Stimulated activated naive B cell treated with anti-CD40 and anti-IgM and Interleukin-4, amounts not matched to agents 10 μg/mL and 1 μg/mL and 100 μg/mL, for 72 hours (primary cell): ENCODE measurements around the gene MAP1LC3B2.
A peak's percentile ranks its signal among the peaks of the same experiment; 100 is the strongest.

Source experiments
- ATAC-seq, 2 donors: fragments of 150-1000 bp; cut with Tn5 transposase; replicated peaks; 2 replicates each; pipeline ENCODE4 v1.10.0; 2021; ENCODE audit warnings: moderate library complexity in 1 of 2
- DNase-seq: peaks from one replicate; pipeline ENCODE4 v3.0.0; 2021
- H3K27ac Mint-ChIP-seq: one replicate; pipeline ENCODE4 v1.8.0; 2022; ENCODE audit warnings: mild to moderate bottlenecking, mixed read lengths
- H3K27me3 Mint-ChIP-seq, 2 donors: one replicate each; pipeline ENCODE4 v1.8.0; 2022; ENCODE audit warnings: mixed read lengths in 2 of 2
- H3K36me3 Mint-ChIP-seq, 2 donors: one replicate each; pipeline ENCODE4 v1.8.0; 2022; ENCODE audit warnings: mixed read lengths in 2 of 2, mild to moderate bottlenecking in 1 of 2
- H3K4me1 Mint-ChIP-seq, 2 donors: one replicate each; pipeline ENCODE4 v1.8.0; 2022; ENCODE audit warnings: mixed read lengths in 2 of 2, mild to moderate bottlenecking in 1 of 2
- H3K4me3 Mint-ChIP-seq, 2 donors: one replicate each; pipeline ENCODE4 v1.8.0; 2022; ENCODE audit warnings: mild to moderate bottlenecking in 2 of 2, mixed read lengths in 2 of 2, moderate library complexity in 1 of 2
- H3K9me3 Mint-ChIP-seq, 2 donors: one replicate each; pipeline ENCODE4 v1.8.0; 2022; ENCODE audit warnings: mixed read lengths in 2 of 2, mild to moderate bottlenecking in 1 of 2

The MAP1LC3B2 gene

DNA sequence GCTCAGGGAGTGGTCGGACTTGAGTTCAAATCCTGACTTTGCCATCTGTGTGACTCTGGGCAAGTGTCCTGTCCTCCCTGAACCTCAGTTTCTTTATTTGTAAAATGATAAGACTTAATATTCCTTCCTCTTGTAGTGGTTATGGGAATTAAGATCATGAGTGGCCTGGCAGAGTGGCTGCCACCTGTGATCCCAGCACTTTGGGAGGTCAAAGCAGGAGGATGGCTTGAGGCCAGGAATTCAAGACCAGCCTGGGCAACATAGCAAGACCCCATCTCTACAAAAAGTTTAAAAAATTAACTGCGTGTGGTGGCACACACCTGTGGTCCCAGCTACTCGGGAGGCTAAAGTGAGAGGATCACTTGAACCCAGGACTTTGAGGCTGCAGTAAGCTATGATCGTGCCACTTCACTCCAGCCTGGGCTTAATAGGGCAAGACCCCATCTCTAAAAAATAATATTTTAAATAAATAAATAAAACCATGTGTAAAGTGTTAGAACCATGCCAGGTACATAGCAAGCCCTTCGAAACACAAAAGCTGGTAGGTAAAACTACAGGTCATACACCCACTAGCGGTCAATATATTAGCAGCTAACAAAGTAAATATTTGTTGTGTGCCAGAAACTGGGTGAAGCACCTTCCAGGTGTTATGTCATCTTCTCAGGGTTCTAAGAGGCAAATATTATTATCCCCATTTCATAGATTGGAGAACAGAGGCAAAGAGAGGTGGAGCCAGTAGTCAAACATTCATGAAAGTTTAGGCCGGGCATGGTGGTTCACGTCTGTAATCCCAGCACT is 17.4 kb upstream of the MAP1LC3B2 start:
- H3K4me1 Mint-ChIP-seq = peaks cover 35 to 47% of the 10 kb centered on the region in 2 donors
- H3K36me3 Mint-ChIP-seq = peaks cover 0 to 3% of the 10 kb centered on the region in 2 donors
- H3K27ac Mint-ChIP-seq = no peak overlapping the region
- no peak overlapping the region for H3K4me3 Mint-ChIP-seq
- no peaks in the 10 kb centered on the region for H3K27me3 Mint-ChIP-seq
- DNase-seq (no peak), ATAC-seq (no peak)
- peaks cover 0 to 7% of the 10 kb centered on the region in 2 donors for H3K9me3 Mint-ChIP-seq

DNA sequence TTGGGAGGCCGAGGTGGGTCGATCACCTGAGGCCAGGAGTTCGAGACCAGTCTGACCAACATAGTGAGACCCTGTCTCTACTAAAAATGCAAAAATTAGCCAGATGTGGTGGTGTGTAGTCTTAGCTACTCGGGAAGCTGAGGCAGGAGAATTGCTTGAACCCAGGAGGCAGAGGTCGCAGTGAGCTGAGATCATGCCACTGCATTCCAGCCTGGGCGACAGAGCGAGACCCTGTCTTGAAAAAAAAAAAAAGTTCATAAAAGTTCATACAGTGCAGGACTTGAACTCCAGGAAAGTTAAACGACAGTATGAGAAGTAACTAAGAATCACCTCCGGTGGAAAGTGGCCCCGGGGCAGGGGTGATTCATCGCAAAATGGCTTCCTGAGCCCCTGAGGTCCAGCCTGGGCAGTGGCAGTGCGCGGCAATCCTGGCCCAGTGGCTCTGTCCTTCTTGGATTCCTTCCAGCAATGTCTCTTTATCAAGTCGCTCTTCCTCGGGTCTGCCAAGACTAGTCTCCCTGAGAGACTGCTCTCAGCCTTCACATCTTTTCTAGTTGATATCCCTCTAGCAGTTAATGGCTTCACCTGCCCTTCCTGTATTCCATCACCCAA is 16.7 kb upstream of the MAP1LC3B2 start:
- Mint-ChIP-seq H3K36me3 (peaks cover 0 to 3% of the 10 kb centered on the region in 2 donors), H3K27me3 (no peaks in the 10 kb centered on the region), H3K27ac (no peak overlapping the region), H3K4me1 (peaks cover 31 to 46% of the 10 kb centered on the region in 2 donors), H3K4me3 (no peak overlapping the region), H3K9me3 (peaks cover 0 to 7% of the 10 kb centered on the region in 2 donors)
- no peak for DNase-seq
- ATAC-seq = no peak

DNA sequence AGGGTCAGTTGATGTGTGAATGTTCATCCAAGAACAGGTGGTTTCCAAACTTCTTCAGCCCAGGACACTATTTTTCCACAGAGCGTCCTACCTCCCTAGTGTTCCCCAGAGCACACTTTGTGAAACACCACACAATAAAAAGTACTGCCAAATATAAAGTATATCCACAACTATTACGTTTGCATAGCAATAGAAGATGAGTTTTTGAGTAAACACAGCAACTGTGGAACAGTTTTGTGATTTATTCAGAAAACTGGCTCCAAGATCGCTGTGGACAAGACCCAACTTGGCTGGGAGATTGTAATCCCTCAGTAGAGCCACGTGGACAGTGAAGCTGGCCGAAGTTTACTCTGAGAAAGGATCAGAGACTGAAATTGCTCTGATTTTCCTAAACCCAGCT is 14.5 kb upstream of the MAP1LC3B2 start:
- Mint-ChIP-seq H3K27ac (no peak overlapping the region), H3K27me3 (no peaks in the 10 kb centered on the region), H3K9me3 (peaks cover 0 to 3% of the 10 kb centered on the region in 2 donors), H3K36me3 (peaks cover 0 to 3% of the 10 kb centered on the region in 2 donors), H3K4me1 (peaks cover 23 to 39% of the 10 kb centered on the region in 2 donors), H3K4me3 (no peak overlapping the region)
- DNase-seq (no peak), ATAC-seq (no peak)

DNA sequence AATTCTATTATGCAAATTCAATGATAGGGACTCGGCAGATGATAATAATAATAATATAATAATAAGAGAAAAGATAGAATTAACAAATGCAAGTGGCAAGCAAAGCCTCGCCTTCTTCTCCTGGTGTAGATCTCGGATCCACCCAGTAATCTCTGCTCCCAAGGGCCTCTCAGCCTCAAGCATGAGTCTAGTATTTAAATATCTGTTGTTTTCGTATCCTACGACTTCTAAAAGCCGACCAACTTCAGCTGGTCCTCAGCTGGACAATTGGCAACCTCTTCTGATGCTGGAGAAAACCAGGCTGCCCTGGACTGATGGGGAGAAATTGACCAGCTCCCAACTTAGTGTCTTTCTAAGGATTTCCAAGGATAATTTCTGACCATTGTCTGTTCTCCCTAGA is 14.0 kb upstream of the MAP1LC3B2 start:
- H3K9me3 Mint-ChIP-seq = peaks cover 0 to 3% of the 10 kb centered on the region in 2 donors
- no peak for ATAC-seq
- DNase-seq = no peak
- no peak overlapping the region for H3K4me3 Mint-ChIP-seq
- H3K36me3 Mint-ChIP-seq = peaks cover 0 to 3% of the 10 kb centered on the region in 2 donors
- no peak overlapping the region for H3K27ac Mint-ChIP-seq
- H3K4me1 Mint-ChIP-seq = peaks cover 20 to 34% of the 10 kb centered on the region in 2 donors
- H3K27me3 Mint-ChIP-seq = no peaks in the 10 kb centered on the region

DNA sequence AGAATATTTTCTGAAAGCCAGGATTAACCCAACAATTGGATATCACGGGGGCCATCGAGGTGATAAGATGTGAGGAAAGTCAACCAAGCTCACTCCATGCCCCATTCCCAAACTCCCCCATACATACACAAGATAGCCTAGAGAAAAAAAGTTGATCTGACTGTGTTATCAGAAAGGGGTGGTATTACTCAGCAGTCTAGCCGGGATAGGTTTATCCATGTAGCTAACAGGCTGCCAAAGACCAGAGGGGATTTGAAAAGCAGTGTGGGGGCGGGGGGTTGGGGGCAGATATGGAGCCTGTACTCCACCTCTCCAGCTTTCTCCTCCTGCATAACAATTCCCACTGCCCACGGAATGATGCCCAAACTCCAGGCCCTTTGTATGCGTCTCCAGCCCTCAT is 13.2 kb upstream of the MAP1LC3B2 start:
- ATAC-seq (no peak), DNase-seq (no peak)
- no peak overlapping the region for H3K4me3 Mint-ChIP-seq
- no peaks in the 10 kb centered on the region for H3K27me3 Mint-ChIP-seq
- H3K27ac Mint-ChIP-seq = no peak overlapping the region
- no peaks in the 10 kb centered on the region for H3K9me3 Mint-ChIP-seq
- H3K4me1 Mint-ChIP-seq = peaks cover 16 to 26% of the 10 kb centered on the region in 2 donors
- no peaks in the 10 kb centered on the region for H3K36me3 Mint-ChIP-seq

DNA sequence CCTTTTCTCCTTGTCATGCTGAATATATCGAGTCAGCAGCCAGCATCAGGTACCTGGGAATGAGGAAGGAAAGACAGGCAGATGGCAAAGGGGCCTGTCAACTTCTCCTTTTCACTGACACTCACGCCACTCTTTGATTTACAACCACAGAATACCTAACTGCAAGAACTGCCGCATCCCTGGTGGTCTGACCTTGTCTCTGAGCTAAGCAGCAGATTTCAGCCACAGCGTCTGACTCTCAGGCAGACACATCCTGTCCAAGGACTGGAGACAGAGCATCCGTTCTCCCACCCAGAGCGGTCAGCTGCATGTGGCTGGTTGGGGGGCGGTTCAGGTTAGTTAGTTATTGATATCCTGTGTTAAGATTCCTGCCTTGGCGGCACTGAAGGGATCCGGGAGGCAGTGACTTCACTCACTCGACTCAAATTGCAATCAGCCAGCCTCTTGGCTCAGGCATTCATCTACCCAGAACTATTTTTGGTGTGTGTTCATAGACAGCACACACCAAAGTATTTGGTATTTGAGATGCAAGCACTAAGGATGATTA is 11.2 kb upstream of the MAP1LC3B2 start:
- Mint-ChIP-seq H3K4me1 (peaks cover 16 to 26% of the 10 kb centered on the region in 2 donors), H3K27ac (peak overlapping the region; percentile 85), H3K27me3 (no peaks in the 10 kb centered on the region), H3K36me3 (no peaks in the 10 kb centered on the region), H3K9me3 (no peaks in the 10 kb centered on the region), H3K4me3 (peak overlapping the region; percentile 56 to 68)
- DNase-seq (peak; percentile 55), ATAC-seq (peak; percentile 92 to 94)

DNA sequence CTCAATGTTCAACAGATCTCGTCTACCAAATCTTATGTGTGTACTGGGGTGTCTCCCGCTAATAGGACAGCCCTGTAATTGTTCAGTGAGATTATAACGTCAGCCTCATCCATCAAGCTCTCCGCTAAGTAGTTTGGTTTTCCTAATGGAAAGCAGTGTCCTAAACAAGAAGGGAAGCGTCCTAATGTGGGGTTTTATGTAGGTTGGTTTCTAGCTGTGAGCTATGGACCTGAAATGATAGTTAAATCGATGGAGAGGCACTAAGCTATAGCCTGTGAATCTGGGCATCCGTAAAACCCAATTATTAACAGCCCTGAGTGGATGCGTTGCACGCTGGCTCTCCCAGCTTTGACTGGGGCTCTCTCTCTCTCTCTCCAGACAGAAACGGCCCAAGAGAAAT is 9.2 kb upstream of the MAP1LC3B2 start:
- ATAC-seq (no peak), DNase-seq (no peak)
- H3K4me1 Mint-ChIP-seq = peaks cover 18 to 26% of the 10 kb centered on the region in 2 donors
- no peaks in the 10 kb centered on the region for H3K9me3 Mint-ChIP-seq
- no peak overlapping the region for H3K27ac Mint-ChIP-seq
- H3K27me3 Mint-ChIP-seq = no peaks in the 10 kb centered on the region
- H3K36me3 Mint-ChIP-seq = no peaks in the 10 kb centered on the region
- H3K4me3 Mint-ChIP-seq = no peak overlapping the region

DNA sequence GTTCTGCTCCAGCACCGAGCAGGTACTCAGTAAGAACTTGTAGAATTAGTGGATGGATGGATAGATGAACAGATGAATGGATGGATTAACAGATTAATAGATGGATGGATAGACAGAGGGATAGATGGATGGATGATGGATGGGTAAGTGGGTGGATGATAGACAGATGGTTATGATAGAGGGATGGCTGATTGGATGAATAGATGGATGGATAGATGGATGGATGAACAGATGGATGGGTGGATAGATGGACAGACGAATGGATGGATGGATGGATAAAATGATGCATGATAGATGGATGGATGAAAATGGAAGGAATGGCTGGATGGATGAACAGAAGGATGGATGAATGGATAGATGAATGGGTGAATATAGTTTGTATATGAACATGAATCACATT is 8.0 kb upstream of the MAP1LC3B2 start:
- H3K4me3 Mint-ChIP-seq = no peak overlapping the region
- DNase-seq (no peak), ATAC-seq (no peak)
- no peaks in the 10 kb centered on the region for H3K36me3 Mint-ChIP-seq
- no peak overlapping the region for H3K27ac Mint-ChIP-seq
- no peaks in the 10 kb centered on the region for H3K27me3 Mint-ChIP-seq
- H3K4me1 Mint-ChIP-seq = peaks cover 18 to 22% of the 10 kb centered on the region in 2 donors
- H3K9me3 Mint-ChIP-seq = no peaks in the 10 kb centered on the region

DNA sequence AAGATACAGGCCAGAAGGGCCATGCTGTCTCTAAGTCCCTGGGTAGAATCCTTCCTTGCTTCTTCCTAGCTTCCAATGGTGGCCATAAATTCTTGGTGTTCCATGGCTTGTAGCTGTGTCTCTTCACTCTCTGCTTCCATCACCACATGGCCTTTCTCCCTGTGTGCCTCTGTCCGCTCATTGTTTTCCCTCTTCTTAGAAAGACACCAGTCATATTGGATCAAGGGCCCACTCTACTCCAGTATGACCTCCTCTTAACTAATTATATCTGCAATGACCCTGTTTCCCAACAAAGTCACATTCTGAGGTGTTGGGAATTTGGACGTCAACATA is 7.6 kb upstream of the MAP1LC3B2 start:
- no peaks in the 10 kb centered on the region for H3K36me3 Mint-ChIP-seq
- no peaks in the 10 kb centered on the region for H3K27me3 Mint-ChIP-seq
- no peak overlapping the region for H3K27ac Mint-ChIP-seq
- no peak overlapping the region for H3K4me3 Mint-ChIP-seq
- H3K4me1 Mint-ChIP-seq = peaks cover 18 to 26% of the 10 kb centered on the region in 2 donors
- no peak for ATAC-seq
- no peak for DNase-seq
- no peaks in the 10 kb centered on the region for H3K9me3 Mint-ChIP-seq

DNA sequence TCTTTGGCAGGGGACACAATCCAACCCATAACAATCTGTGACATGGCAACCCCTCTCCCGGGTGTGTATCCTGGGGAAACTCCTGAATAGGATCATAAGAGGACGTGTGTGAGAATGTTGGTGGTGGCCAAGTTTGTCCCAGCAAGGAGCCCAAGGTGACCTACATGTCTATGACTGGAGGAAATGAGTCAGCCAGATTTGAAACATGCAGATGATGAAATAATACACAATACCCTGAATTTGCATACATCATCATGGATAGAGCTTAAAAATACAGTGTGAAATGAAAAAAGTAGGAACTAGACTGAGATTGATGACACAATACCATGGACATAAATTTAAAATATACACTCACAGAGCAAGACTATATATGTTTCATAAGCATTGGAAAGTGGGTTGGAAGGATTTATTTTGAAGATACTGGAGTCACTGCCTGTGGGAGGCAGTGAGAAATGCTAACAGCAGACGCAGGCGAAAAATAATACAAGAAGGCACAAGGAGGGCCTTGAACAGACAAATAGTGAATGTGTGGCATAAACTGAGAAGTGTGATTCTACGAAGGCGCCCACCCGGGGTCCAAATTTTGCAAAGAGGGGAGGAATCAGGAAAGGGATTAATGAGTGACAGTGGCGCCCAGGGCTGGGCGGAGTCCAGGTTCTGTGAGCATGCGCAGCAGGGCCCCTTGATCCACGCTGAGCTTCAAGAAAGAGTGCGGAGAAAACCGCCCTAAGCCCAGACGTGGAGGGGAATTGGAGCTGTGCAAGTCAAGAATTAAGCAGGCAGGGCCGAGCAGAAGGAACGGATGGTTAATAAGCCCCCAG is 7.0 kb upstream of the MAP1LC3B2 start:
- Mint-ChIP-seq H3K27ac (no peak overlapping the region), H3K36me3 (peaks cover 0 to 2% of the 10 kb centered on the region in 2 donors), H3K9me3 (peaks cover 0 to 4% of the 10 kb centered on the region in 2 donors), H3K27me3 (no peaks in the 10 kb centered on the region), H3K4me3 (no peak overlapping the region), H3K4me1 (peaks cover 21 to 28% of the 10 kb centered on the region in 2 donors)
- DNase-seq (no peak), ATAC-seq (peak; percentile 27 to 49)

DNA sequence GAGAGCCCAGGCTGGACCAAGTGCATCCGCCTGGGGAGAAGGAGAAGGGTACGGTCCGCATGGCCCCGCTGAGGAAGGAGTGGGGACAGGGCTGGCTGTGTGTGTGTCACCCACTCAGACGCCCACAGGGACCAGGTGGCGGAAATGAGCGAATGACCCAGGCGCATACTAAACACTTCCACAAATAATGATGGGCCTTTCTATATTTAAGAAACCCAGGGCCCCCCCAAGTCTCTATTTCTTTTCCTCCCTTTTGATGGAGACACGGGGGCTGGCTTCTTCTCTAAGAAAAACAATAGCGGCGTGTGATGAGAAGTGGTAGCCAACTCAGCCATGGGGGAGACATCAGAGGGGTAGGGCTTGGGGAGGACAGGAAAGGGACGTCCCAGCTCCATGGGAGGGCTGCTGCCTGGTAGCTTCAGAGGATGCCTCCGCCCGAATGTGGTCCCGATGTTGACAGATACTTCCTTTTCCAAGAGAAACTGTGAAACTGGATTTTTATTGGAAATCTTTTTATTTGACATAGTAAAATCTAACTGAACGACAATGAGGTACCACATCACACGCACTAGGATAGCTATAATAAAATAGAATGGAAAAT is 6.3 kb upstream of the MAP1LC3B2 start:
- Mint-ChIP-seq H3K36me3 (peaks cover 0 to 2% of the 10 kb centered on the region in 2 donors), H3K27ac (no peak overlapping the region), H3K27me3 (no peaks in the 10 kb centered on the region), H3K9me3 (peaks cover 0 to 4% of the 10 kb centered on the region in 2 donors), H3K4me1 (peaks cover 20 to 28% of the 10 kb centered on the region in 2 donors), H3K4me3 (no peak overlapping the region)
- DNase-seq = no peak
- no peak for ATAC-seq

DNA sequence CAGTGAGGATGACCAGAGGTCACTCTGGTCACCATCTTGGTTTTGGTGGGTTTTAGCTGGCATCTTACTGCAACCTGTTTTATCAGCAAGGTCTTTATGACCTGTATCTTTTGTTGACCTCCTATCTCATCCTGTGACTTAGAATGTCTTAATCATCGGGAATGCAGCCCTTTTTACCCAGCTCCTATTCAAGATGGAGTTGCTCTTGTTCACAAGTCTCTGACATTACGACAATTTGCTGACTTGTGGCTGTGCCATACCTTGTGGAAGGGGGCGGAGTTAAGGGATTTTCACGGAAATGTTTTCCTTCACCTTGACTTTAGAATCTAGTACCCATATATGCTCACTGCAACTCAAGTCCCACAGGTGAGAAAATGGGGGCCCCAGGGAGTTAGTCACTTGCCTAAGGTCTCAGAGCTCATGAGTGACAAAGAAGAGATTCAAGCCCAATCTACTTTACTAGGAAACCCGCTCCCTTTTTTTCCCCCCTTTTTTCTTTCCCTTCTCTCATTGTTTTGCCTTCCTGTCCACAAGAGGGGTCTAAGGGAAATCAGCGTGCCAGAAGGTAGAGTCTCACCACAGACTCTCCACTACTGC is 2.7 kb upstream of the MAP1LC3B2 start:
- DNase-seq (no peak), ATAC-seq (no peak)
- Mint-ChIP-seq H3K36me3 (peaks cover 0 to 2% of the 10 kb centered on the region in 2 donors), H3K27ac (peak overlapping the region; percentile 72), H3K4me3 (no peak overlapping the region), H3K27me3 (no peaks in the 10 kb centered on the region), H3K4me1 (peaks cover 26 to 51% of the 10 kb centered on the region in 2 donors), H3K9me3 (peaks cover 0 to 4% of the 10 kb centered on the region in 2 donors)

DNA sequence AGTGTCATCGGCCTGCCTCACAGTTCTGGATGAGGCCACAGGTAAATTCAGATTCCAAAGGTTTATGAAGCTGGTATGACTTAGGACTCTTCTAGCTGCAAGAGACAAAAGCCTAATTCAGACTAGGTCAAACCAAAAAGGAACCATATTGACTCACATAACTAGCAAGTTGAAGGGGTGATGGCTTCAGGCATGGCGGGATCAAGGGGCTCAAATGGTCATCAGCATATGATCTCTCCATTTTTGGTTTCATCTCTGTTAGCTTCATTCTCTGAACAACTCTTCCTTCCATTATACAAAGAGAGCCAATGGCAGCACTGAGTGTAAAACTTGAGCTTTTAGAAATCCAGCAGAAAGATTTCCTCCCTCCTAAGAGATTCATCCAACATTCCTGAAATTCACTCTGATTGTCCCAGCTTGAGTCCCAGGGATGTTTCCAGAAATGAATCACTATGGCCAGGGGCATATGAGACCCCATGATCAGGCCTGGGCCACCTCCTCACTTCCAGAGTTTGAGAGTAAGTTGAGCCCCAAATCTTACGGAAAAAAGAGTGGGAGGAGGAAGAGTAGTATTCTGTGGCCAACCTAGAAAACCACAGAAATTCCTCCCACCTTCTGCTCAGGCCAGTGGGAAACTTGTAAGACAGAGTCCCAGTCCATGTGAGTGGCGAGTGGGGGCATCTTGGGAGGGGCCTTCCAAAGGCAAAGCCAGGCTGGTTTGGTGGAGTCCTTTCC is 2.0 kb upstream of the MAP1LC3B2 start:
- DNase-seq (no peak), ATAC-seq (no peak)
- Mint-ChIP-seq H3K27ac (peak overlapping the region; percentile 93), H3K4me1 (peaks cover 29 to 57% of the 10 kb centered on the region in 2 donors), H3K27me3 (no peaks in the 10 kb centered on the region), H3K36me3 (peaks cover 0 to 2% of the 10 kb centered on the region in 2 donors), H3K4me3 (no peak overlapping the region), H3K9me3 (peaks cover 0 to 4% of the 10 kb centered on the region in 2 donors)
